GM18870 (cell line): ENCODE results near the gene ZNF664.

Source experiments
- ATAC-seq: cut with Tn5 transposase; IDR thresholded peaks from one replicate; pipeline ENCODE4 v1.9.1; 2021; ENCODE audit warnings: moderate library complexity; ENCODE audit not compliant: unreplicated experiment

The ZNF664 gene

GRCh38 chr12:123957196-123957595 is 15.8 kb upstream of the ZNF664 start:
- no peak for ATAC-seq

GRCh38 chr12:123958462-123958861 is 14.6 kb upstream of the ZNF664 start:
- no peak for ATAC-seq

- no peak for ATAC-seq
Observed at GRCh38 chr12:123958876-123959275, 14.1 kb upstream of the ZNF664 start.

GRCh38 chr12:123960029-123960735 is 12.8 kb upstream of the ZNF664 start:
- ATAC-seq: no peak

- no peak for ATAC-seq
Observed at GRCh38 chr12:123960856-123961255, 12.2 kb upstream of the ZNF664 start.

- ATAC-seq: no peak
Observed at GRCh38 chr12:123961585-123962345, 11.2 kb upstream of the ZNF664 start.

GRCh38 chr12:123962513-123962912 is 10.5 kb upstream of the ZNF664 start:
- no peak for ATAC-seq

- no peak for ATAC-seq
Observed at GRCh38 chr12:123963821-123964220, 9.2 kb upstream of the ZNF664 start.

- no peak for ATAC-seq
Observed at GRCh38 chr12:123965382-123965781, 7.6 kb upstream of the ZNF664 start.

GRCh38 chr12:123966596-123966995 is 6.4 kb upstream of the ZNF664 start:
- ATAC-seq: no peak

- no peak for ATAC-seq
Observed at GRCh38 chr12:123967121-123967586, 5.9 kb upstream of the ZNF664 start.

GRCh38 chr12:123971449-123971769 is 1.6 kb upstream of the ZNF664 start:
- ATAC-seq: no peak

- ATAC-seq: no peak
Observed at GRCh38 chr12:123971770-123972456, 1.1 kb upstream of the ZNF664 start.

GRCh38 chr12:123973552-123974341 is 732 bp downstream of the ZNF664 start:
- ATAC-seq: no peak

- no peak for ATAC-seq
Observed at GRCh38 chr12:123976227-123976826, 3.3 kb downstream of the ZNF664 start.

- ATAC-seq: no peak
Observed at GRCh38 chr12:123979566-123979965, 6.6 kb downstream of the ZNF664 start.

GRCh38 chr12:123982269-123982668 is 9.3 kb downstream of the ZNF664 start:
- ATAC-seq: no peak

GRCh38 chr12:123983822-123984485 is 10.9 kb downstream of the ZNF664 start:
- ATAC-seq: no peak

- no peak for ATAC-seq
Observed at GRCh38 chr12:123984903-123985302, 11.9 kb downstream of the ZNF664 start.

GRCh38 chr12:123986374-123986965 is 13.5 kb downstream of the ZNF664 start:
- ATAC-seq: no peak
